Measurements from ENCODE around the gene ACHE.

- TF ChIP-seq POLR2A (IDR thresholded peaks at IDR 0.05; ENCODE audit: low read depth, low read length) (no peak), POLR2AphosphoS5 (IDR thresholded peaks at IDR 0.05; ENCODE audit: low read depth, low read length) (no peak), SPI1 (IDR thresholded peaks at IDR 0.05; ENCODE audit: low read depth, low read length) (no peak), TAF1 (IDR thresholded peaks at IDR 0.05; ENCODE audit: low read depth, low read length) (no peak), PAX5 (IDR thresholded peaks at IDR 0.05; ENCODE audit: insufficient read depth, low read length, severe bottlenecking) (no peak)
Observed at GRCh38 chr7:100859856-100860255, 35.8 kb downstream of the ACHE start.
